ENCODE data around the gene ASIC3.

ASIC3 gene

GRCh38 chr7:151087245-151088018, 39.1 kb downstream of the ASIC3 start:
- DNase-seq = no peak
- Histone ChIP-seq H2BK15ac (replicated peaks; ENCODE audit: low read depth) (no peak overlapping the region), H3K4me1 (ENCODE audit: control insufficient read depth, low read depth, low read length) (peaks cover 18% of the 10 kb centered on the region), H2AK5ac (ENCODE audit: low read length) (peak overlapping the region; percentile 9), H3K4me3 (ENCODE audit: low read length) (peak overlapping the region; percentile 82), H3K18ac (ENCODE audit: low read length) (peak overlapping the region; percentile 57), H3K79me1 (ENCODE audit: low read length) (peaks cover 25% of the 10 kb centered on the region), H4K8ac (ENCODE audit: low read depth, low read length) (no peak overlapping the region), H2BK120ac (ENCODE audit: low read depth, low read length) (no peak overlapping the region), H3K23ac (ENCODE audit: low read length) (peak overlapping the region; percentile 59), H4K5ac (ENCODE audit: low read length) (no peak overlapping the region), H3K4me2 (ENCODE audit: low read length) (peak overlapping the region; percentile 91), H3K27ac (ENCODE audit: low read depth, low read length) (peak overlapping the region; percentile 1), H3K4ac (ENCODE audit: low read depth, low read length) (peak overlapping the region; percentile 27), H3K79me2 (ENCODE audit: control insufficient read depth, insufficient read depth, low read length) (peaks cover 16% of the 10 kb centered on the region), H3K9ac (ENCODE audit: low read length) (peak overlapping the region; percentile 93), H3K27me3 (ENCODE audit: insufficient read depth, low read length, poor library complexity) (no peaks in the 10 kb centered on the region), H2BK5ac (ENCODE audit: low read length) (no peak overlapping the region), H3K56ac (ENCODE audit: low read length) (peak overlapping the region; percentile 98), H3K36me3 (ENCODE audit: control insufficient read depth, insufficient read depth, low read length) (peaks cover 2% of the 10 kb centered on the region)
- no CpG with 5 or more reads among the region's 70 CpGs for WGBS (ENCODE audit: extremely low coverage, insufficient coverage, low lambda C conversion rate)

DNA sequence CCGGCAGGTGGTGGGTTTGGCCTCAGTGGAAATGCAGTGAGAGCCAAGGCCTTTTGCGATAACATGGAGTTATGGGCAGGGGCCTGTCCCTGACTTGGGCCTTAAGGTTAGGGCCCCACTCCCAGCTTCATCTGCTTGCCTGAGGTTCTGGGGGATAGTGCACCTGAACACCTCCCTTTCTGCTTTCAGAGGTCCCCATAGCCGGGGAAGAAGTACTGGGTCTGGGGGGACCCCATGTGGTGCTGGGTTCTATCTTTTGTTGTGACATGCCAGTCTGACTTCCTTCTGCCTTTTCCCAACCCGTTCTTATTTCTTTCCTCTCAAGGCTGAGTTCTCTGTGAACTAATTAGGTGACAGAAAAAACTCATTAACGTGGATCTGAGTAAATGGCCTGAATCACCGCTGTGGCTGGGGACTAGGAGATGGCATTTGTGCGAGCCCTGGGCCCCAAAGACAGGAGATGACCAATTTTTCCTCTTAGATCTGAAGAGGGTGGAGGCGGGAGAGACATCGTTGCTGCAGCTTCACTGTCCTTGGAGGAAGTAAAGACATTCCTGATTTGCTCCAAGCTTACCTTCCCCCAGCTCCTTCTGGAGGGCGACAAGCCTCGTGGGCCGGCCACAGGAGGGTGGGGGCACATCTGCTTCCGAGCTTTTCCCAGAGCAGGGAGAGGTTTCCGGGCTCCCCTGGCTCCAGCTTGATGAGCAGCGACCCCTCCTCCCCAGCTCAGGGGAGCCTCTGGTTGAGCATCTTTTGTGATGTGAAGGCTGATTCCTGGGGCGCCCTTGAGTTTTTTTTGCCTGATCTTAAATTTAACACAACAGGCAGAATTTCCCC, 39.9 kb downstream of the ASIC3 start:
- no peak overlapping the region for H4K5ac ChIP-seq (ENCODE audit: low read length)
- peaks cover 2% of the 10 kb centered on the region for H3K36me3 ChIP-seq (ENCODE audit: control insufficient read depth, insufficient read depth, low read length)
- H3K4me3 ChIP-seq (ENCODE audit: low read length) = peak overlapping the region; percentile 82
- no peak for DNase-seq
- peak overlapping the region; percentile 59 for H3K23ac ChIP-seq (ENCODE audit: low read length)
- H2AK5ac ChIP-seq (ENCODE audit: low read length) = peak overlapping the region; percentile 9
- H3K4me2 ChIP-seq (ENCODE audit: low read length) = peak overlapping the region; percentile 91
- H3K27ac ChIP-seq (ENCODE audit: low read depth, low read length) = no peak overlapping the region
- H3K56ac ChIP-seq (ENCODE audit: low read length) = peak overlapping the region; percentile 98
- peak overlapping the region; percentile 93 for H3K9ac ChIP-seq (ENCODE audit: low read length)
- no peaks in the 10 kb centered on the region for H3K27me3 ChIP-seq (ENCODE audit: insufficient read depth, low read length, poor library complexity)
- H3K79me2 ChIP-seq (ENCODE audit: control insufficient read depth, insufficient read depth, low read length) = peaks cover 16% of the 10 kb centered on the region
- WGBS (ENCODE audit: extremely low coverage, insufficient coverage, low lambda C conversion rate) = no CpG with 5 or more reads among the region's 16 CpGs
- peaks cover 28% of the 10 kb centered on the region for H3K79me1 ChIP-seq (ENCODE audit: low read length)
- no peak overlapping the region for H3K4ac ChIP-seq (ENCODE audit: low read depth, low read length)
- no peak overlapping the region for H2BK5ac ChIP-seq (ENCODE audit: low read length)
- no peak overlapping the region for H4K8ac ChIP-seq (ENCODE audit: low read depth, low read length)
- no peak overlapping the region for H2BK15ac ChIP-seq (replicated peaks; ENCODE audit: low read depth)
- no peak overlapping the region for H2BK120ac ChIP-seq (ENCODE audit: low read depth, low read length)
- H3K18ac ChIP-seq (ENCODE audit: low read length) = no peak overlapping the region
- peaks cover 15% of the 10 kb centered on the region for H3K4me1 ChIP-seq (ENCODE audit: control insufficient read depth, low read depth, low read length)

GRCh38 chr7:151088856-151089699, 40.7 kb downstream of the ASIC3 start:
- H3K79me1 ChIP-seq (ENCODE audit: low read length) = peaks cover 32% of the 10 kb centered on the region
- H3K79me2 ChIP-seq (ENCODE audit: control insufficient read depth, insufficient read depth, low read length) = peaks cover 21% of the 10 kb centered on the region
- no peak overlapping the region for H2BK5ac ChIP-seq (ENCODE audit: low read length)
- H3K18ac ChIP-seq (ENCODE audit: low read length) = no peak overlapping the region
- H4K8ac ChIP-seq (ENCODE audit: low read depth, low read length) = no peak overlapping the region
- H2AK5ac ChIP-seq (ENCODE audit: low read length) = no peak overlapping the region
- no peak overlapping the region for H2BK120ac ChIP-seq (ENCODE audit: low read depth, low read length)
- peak overlapping the region; percentile 14 for H3K4me2 ChIP-seq (ENCODE audit: low read length)
- no peak overlapping the region for H4K5ac ChIP-seq (ENCODE audit: low read length)
- H3K27ac ChIP-seq (ENCODE audit: low read depth, low read length) = no peak overlapping the region
- DNase-seq = peak; percentile 61
- H3K9ac ChIP-seq (ENCODE audit: low read length) = peak overlapping the region; percentile 9
- no peak overlapping the region for H3K4me3 ChIP-seq (ENCODE audit: low read length)
- H3K4me1 ChIP-seq (ENCODE audit: control insufficient read depth, low read depth, low read length) = peaks cover 15% of the 10 kb centered on the region
- H3K23ac ChIP-seq (ENCODE audit: low read length) = no peak overlapping the region
- no peak overlapping the region for H2BK15ac ChIP-seq (replicated peaks; ENCODE audit: low read depth)
- H3K56ac ChIP-seq (ENCODE audit: low read length) = peak overlapping the region; percentile 62
- H3K4ac ChIP-seq (ENCODE audit: low read depth, low read length) = no peak overlapping the region
- no CpG with 5 or more reads among the region's 30 CpGs for WGBS (ENCODE audit: extremely low coverage, insufficient coverage, low lambda C conversion rate)
- peaks cover 2% of the 10 kb centered on the region for H3K36me3 ChIP-seq (ENCODE audit: control insufficient read depth, insufficient read depth, low read length)
- no peaks in the 10 kb centered on the region for H3K27me3 ChIP-seq (ENCODE audit: insufficient read depth, low read length, poor library complexity)

- Histone ChIP-seq H3K27ac (ENCODE audit: low read depth, low read length) (no peak overlapping the region), H3K23ac (ENCODE audit: low read length) (no peak overlapping the region), H4K8ac (ENCODE audit: low read depth, low read length) (no peak overlapping the region), H2BK120ac (ENCODE audit: low read depth, low read length) (no peak overlapping the region), H2BK5ac (ENCODE audit: low read length) (no peak overlapping the region), H3K36me3 (ENCODE audit: control insufficient read depth, insufficient read depth, low read length) (peaks cover 2% of the 10 kb centered on the region), H4K5ac (ENCODE audit: low read length) (no peak overlapping the region), H3K4ac (ENCODE audit: low read depth, low read length) (no peak overlapping the region), H3K79me1 (ENCODE audit: low read length) (peaks cover 36% of the 10 kb centered on the region), H2AK5ac (ENCODE audit: low read length) (no peak overlapping the region), H3K4me1 (ENCODE audit: control insufficient read depth, low read depth, low read length) (peaks cover 15% of the 10 kb centered on the region), H3K56ac (ENCODE audit: low read length) (peak overlapping the region; percentile 42), H3K27me3 (ENCODE audit: insufficient read depth, low read length, poor library complexity) (no peaks in the 10 kb centered on the region), H3K4me2 (ENCODE audit: low read length) (no peak overlapping the region), H3K79me2 (ENCODE audit: control insufficient read depth, insufficient read depth, low read length) (peaks cover 22% of the 10 kb centered on the region), H3K18ac (ENCODE audit: low read length) (no peak overlapping the region), H3K9ac (ENCODE audit: low read length) (peak overlapping the region; percentile 9), H3K4me3 (ENCODE audit: low read length) (no peak overlapping the region), H2BK15ac (replicated peaks; ENCODE audit: low read depth) (no peak overlapping the region)
- no peak for DNase-seq
- WGBS (ENCODE audit: extremely low coverage, insufficient coverage, low lambda C conversion rate) = no CpG with 5 or more reads among the region's 22 CpGs
Measured at GRCh38 chr7:151089893-151090730, 41.8 kb downstream of the ASIC3 start.

GRCh38 chr7:151091003-151091402, 42.7 kb downstream of the ASIC3 start:
- DNase-seq = no peak
- H3K27me3 ChIP-seq (ENCODE audit: insufficient read depth, low read length, poor library complexity) = no peaks in the 10 kb centered on the region
- peaks cover 42% of the 10 kb centered on the region for H3K79me1 ChIP-seq (ENCODE audit: low read length)
- no peak overlapping the region for H3K18ac ChIP-seq (ENCODE audit: low read length)
- H3K4me3 ChIP-seq (ENCODE audit: low read length) = no peak overlapping the region
- H2BK15ac ChIP-seq (replicated peaks; ENCODE audit: low read depth) = no peak overlapping the region
- H3K56ac ChIP-seq (ENCODE audit: low read length) = no peak overlapping the region
- H3K9ac ChIP-seq (ENCODE audit: low read length) = no peak overlapping the region
- H3K23ac ChIP-seq (ENCODE audit: low read length) = no peak overlapping the region
- H2AK5ac ChIP-seq (ENCODE audit: low read length) = no peak overlapping the region
- no CpG with 5 or more reads among the region's 7 CpGs for WGBS (ENCODE audit: extremely low coverage, insufficient coverage, low lambda C conversion rate)
- H3K4me2 ChIP-seq (ENCODE audit: low read length) = no peak overlapping the region
- H3K4ac ChIP-seq (ENCODE audit: low read depth, low read length) = no peak overlapping the region
- H4K5ac ChIP-seq (ENCODE audit: low read length) = no peak overlapping the region
- H3K4me1 ChIP-seq (ENCODE audit: control insufficient read depth, low read depth, low read length) = peaks cover 11% of the 10 kb centered on the region
- H3K27ac ChIP-seq (ENCODE audit: low read depth, low read length) = no peak overlapping the region
- H3K79me2 ChIP-seq (ENCODE audit: control insufficient read depth, insufficient read depth, low read length) = peaks cover 26% of the 10 kb centered on the region
- H3K36me3 ChIP-seq (ENCODE audit: control insufficient read depth, insufficient read depth, low read length) = peaks cover 2% of the 10 kb centered on the region
- H2BK120ac ChIP-seq (ENCODE audit: low read depth, low read length) = no peak overlapping the region
- H2BK5ac ChIP-seq (ENCODE audit: low read length) = no peak overlapping the region
- no peak overlapping the region for H4K8ac ChIP-seq (ENCODE audit: low read depth, low read length)

Data from mesendoderm (in vitro differentiated cells).